K562 (cell line): Measurements from ENCODE around the gene STON2. TPM values are rescaled to one million over a fixed set of nuclear protein-coding genes. Genes with fewer than 3 reads are reported as not detected.
A peak's percentile ranks its signal among the peaks of the same experiment; 100 is the strongest.

Experiments used
- ATF6 ChIP-seq: sonication (generic); formaldehyde crosslinking; IDR thresholded peaks from 2 replicates; pipeline ENCODE4 v1.4.0; 2020; ENCODE audit warnings: mild to moderate bottlenecking, missing genetic modification reagents
- CBFA2T2 ChIP-seq: fragments of 450-650 bp; conservative IDR thresholded peaks from 2 replicates; pipeline ENCODE4 v1.6.1; 2017; ENCODE audit warnings: mild to moderate bottlenecking
- CC2D1A ChIP-seq: fragments of 450-650 bp; IDR thresholded peaks from 2 replicates; pipeline ENCODE4 v1.6.1; 2017; ENCODE audit warnings: mild to moderate bottlenecking
- CHD1 ChIP-seq: fragments of 200-600 bp; sonication (generic); IDR thresholded peaks from one replicate; pipeline ENCODE4 v1.6.1; 2012; ENCODE audit warnings: mild to moderate bottlenecking, moderate library complexity, low read length, inconsistent platforms
- CTCFL ChIP-seq: IDR thresholded peaks from 2 replicates; pipeline ENCODE4 v1.6.1; 2011; ENCODE audit warnings: borderline replicate concordance, low read depth, mild to moderate bottlenecking, moderate library complexity, low read length; ENCODE audit not compliant: insufficient read depth, poor library complexity, severe bottlenecking
- EP300 ChIP-seq: IDR thresholded peaks from 2 replicates; pipeline ENCODE4 v1.6.1; 2012; ENCODE audit warnings: low read length, improper control_type of control experiment
- FIP1L1 ChIP-seq: fragments of 200-400 bp; formaldehyde crosslinking; IDR thresholded peaks from 2 replicates; pipeline ENCODE4 v1.6.1; 2018; ENCODE audit warnings: mild to moderate bottlenecking, low read depth, low read length; ENCODE audit not compliant: poor library complexity, severe bottlenecking
- FOXA1 ChIP-seq: fragments of 450-650 bp; IDR thresholded peaks from 2 replicates; pipeline ENCODE4 v1.6.1; 2016; ENCODE audit warnings: mild to moderate bottlenecking, borderline replicate concordance
- FOXK2 ChIP-seq, 2 experiments: fragments of 450-650 bp; IDR thresholded peaks in 1 of 2; conservative IDR thresholded peaks in 1 of 2; 2 replicates each; pipeline ENCODE4 v1.6.1; 2016; ENCODE audit warnings: low read depth in 2 of 2, mild to moderate bottlenecking in 1 of 2
- GABPB1 ChIP-seq: sonication (generic); formaldehyde crosslinking; IDR thresholded peaks from 2 replicates; pipeline ENCODE4 v1.8.0; 2022; ENCODE audit warnings: mild to moderate bottlenecking, missing genetic modification reagents
- GATAD2B ChIP-seq: fragments of 450-650 bp; IDR thresholded peaks from 2 replicates; pipeline ENCODE4 v1.6.1; 2017; ENCODE audit warnings: mild to moderate bottlenecking, borderline replicate concordance
- HDAC2 ChIP-seq: fragments of 450-650 bp; IDR thresholded peaks from 2 replicates; pipeline ENCODE4 v1.6.1; 2016; ENCODE audit warnings: mild to moderate bottlenecking
- HIVEP1 ChIP-seq: fragments of 250-450 bp; sonication (Bioruptor Pico); IDR thresholded peaks from 2 replicates; pipeline ENCODE4 v1.4.0; 2020; ENCODE audit warnings: mild to moderate bottlenecking
- MAZ ChIP-seq, 2 experiments: fragments of 450-650 bp in 1 of 2; sonication (generic) in 1 of 2; formaldehyde crosslinking; IDR thresholded peaks in 1 of 2; conservative IDR thresholded peaks in 1 of 2; 2 replicates each; pipeline versions ENCODE4 v1.4.0 to v1.5.0; 2020; ENCODE audit warnings: mild to moderate bottlenecking in 1 of 2, missing genetic modification reagents in 1 of 2
- MTA2 ChIP-seq: fragments of 450-650 bp; IDR thresholded peaks from 2 replicates; pipeline ENCODE4 v1.6.1; 2016; ENCODE audit warnings: low read depth
- MTA3 ChIP-seq: fragments of 450-650 bp; formaldehyde crosslinking; IDR thresholded peaks from 2 replicates; pipeline ENCODE4 v1.6.1; 2017; ENCODE audit warnings: mild to moderate bottlenecking, borderline replicate concordance
- MYNN ChIP-seq, 2 experiments: sonication (generic); formaldehyde crosslinking in 1 of 2; IDR thresholded peaks; 2 replicates each; pipeline versions ENCODE4 v1.5.0 to v1.6.1; 2016 to 2020; ENCODE audit warnings: antibody characterized with exemption in 1 of 2, missing genetic modification reagents in 1 of 2
- PHB ChIP-seq: fragments of 250-450 bp; sonication (Bioruptor Pico); IDR thresholded peaks from 2 replicates; pipeline ENCODE4 v1.5.0; 2021
- PPARD ChIP-seq: fragments of 250-450 bp; sonication (Bioruptor Pico); IDR thresholded peaks from 2 replicates; pipeline ENCODE4 v1.8.0; 2022; ENCODE audit warnings: inconsistent platforms, mild to moderate bottlenecking, moderate library complexity
- RBM34 ChIP-seq: fragments of 200-400 bp; formaldehyde crosslinking; IDR thresholded peaks from 2 replicates; pipeline ENCODE4 v1.6.1; 2018; ENCODE audit warnings: low read length, borderline replicate concordance; ENCODE audit not compliant: insufficient read depth
- TAL1 ChIP-seq: fragments of 450-650 bp; IDR thresholded peaks from 2 replicates; pipeline ENCODE4 v1.6.1; 2016; ENCODE audit warnings: mild to moderate bottlenecking
- TARDBP ChIP-seq: fragments of 450-650 bp; IDR thresholded peaks from 2 replicates; pipeline ENCODE4 v1.6.1; 2016
- ZNF140 ChIP-seq: fragments of 250-450 bp; sonication (Bioruptor Pico); IDR thresholded peaks from 2 replicates; pipeline ENCODE4 v1.8.0; 2021; ENCODE audit warnings: moderate library complexity, mild to moderate bottlenecking, inconsistent platforms
- ZNF280A ChIP-seq: fragments of 450-650 bp; IDR thresholded peaks from 2 replicates; pipeline ENCODE4 v1.6.1; 2018; ENCODE audit warnings: mild to moderate bottlenecking, low read depth; ENCODE audit not compliant: partially characterized antibody
- ZNF77 ChIP-seq: fragments of 250-450 bp; sonication (Bioruptor Pico); IDR thresholded peaks from 2 replicates; pipeline ENCODE4 v1.5.0; 2020
- ZNF830 ChIP-seq: fragments of 250-450 bp; sonication (Bioruptor Pico); IDR thresholded peaks from 2 replicates; pipeline ENCODE4 v1.5.0; 2021; ENCODE audit warnings: mild to moderate bottlenecking
- ZSCAN29 ChIP-seq: fragments of 450-650 bp; IDR thresholded peaks from 2 replicates; pipeline ENCODE4 v1.6.1; 2017
- polyA plus RNA-seq, 8 experiments: library from polyadenylated mRNA; depleted of rRNA in 4 of 8; stranded (reverse) in 5 of 8; unstranded in 3 of 8; fragments of >200 nt; fragmentation: Nextera tagmentation in 2 of 8; fragmentation: Illumina TruSeq in 1 of 8; extraction: Ambion mirVana in 2 of 8; extraction: Trizol in 1 of 8; gene quantifications; 2 replicates each; pipeline versions ENCODE4 v1.2.1 to v1.2.3, GENCODE V29; 2011 to 2014; ENCODE audit warnings: inconsistent platforms in 1 of 8, missing spikeins in 1 of 8
- total RNA-seq, 7 experiments: library from RNA; depleted of rRNA in 6 of 7; stranded (reverse); fragments of >200 nt in 6 of 7; fragmentation: Illumina TruSeq in 2 of 7; extraction: Trizol in 2 of 7; gene quantifications; 2 replicates each; pipeline versions ENCODE4 v1.2.1 to v1.2.3, GENCODE V29; 2011 to 2021; ENCODE audit warnings: low replicate concordance in 1 of 7

Gene STON2
- total and polyA plus RNA-seq, 9 of the 15 experiments (the other 6 are each of a cell fraction or from before 2014, with no cell fraction given) = 7.8 to 99.3 (median 53.5) TPM

- TF ChIP-seq GABPB1 (CRISPR knock-in tag) = no peak
- TF ChIP-seq MTA3 = peak; percentile 50; the same call in 1 of the 2 replicates
- TF ChIP-seq PHB (CRISPR knock-in tag) = no peak
- TF ChIP-seq PPARD (CRISPR knock-in tag) = no peak
- no peak for TF ChIP-seq ZNF140 (CRISPR knock-in tag)
- TF ChIP-seq ZSCAN29 = no peak
- TF ChIP-seq CTCFL = no peak
- no peak for TF ChIP-seq FIP1L1
- peak; percentile 95 for TF ChIP-seq GATAD2B
- no peak for TF ChIP-seq FOXK2 (conservative IDR thresholded peaks at IDR 0.05 in 1 of 2, IDR thresholded peaks at IDR 0.05 in 1 of 2; ENCODE audit: low read depth in 2 of 2)
- peak; percentile 71 for TF ChIP-seq TAL1
- no peak for TF ChIP-seq RBM34
- peak; percentile 55; the same call in 1 of the 2 replicates for TF ChIP-seq HDAC2
- peak; percentile 85 for TF ChIP-seq EP300
- TF ChIP-seq ZNF830 (CRISPR knock-in tag) = no peak
- no peak for TF ChIP-seq TARDBP
- TF ChIP-seq ATF6 (CRISPR knock-in tag) = no peak
- peak; percentile 77 for TF ChIP-seq CBFA2T2
- TF ChIP-seq ZNF77 (CRISPR knock-in tag) = no peak
- TF ChIP-seq CHD1 = no peak
- TF ChIP-seq MTA2 = peak; percentile 60
- no peak for TF ChIP-seq CC2D1A
- peak; percentile 93 for TF ChIP-seq MYNN (IDR thresholded peaks at IDR 0.05)
- TF ChIP-seq MYNN (CRISPR knock-in tag; IDR thresholded peaks at IDR 0.05) = no peak
- TF ChIP-seq HIVEP1 (CRISPR knock-in tag) = no peak
- no peak for TF ChIP-seq ZNF280A
- no peak for TF ChIP-seq FOXA1
- peak in 1 of 2 experiments; percentile 69; a peak in 3 of 4 replicates for TF ChIP-seq MAZ (CRISPR knock-in tag; conservative IDR thresholded peaks at IDR 0.05 in 1 of 2, IDR thresholded peaks at IDR 0.05 in 1 of 2)
These were observed 34.1 kb upstream of the STON2 start (continued) for GRCh38 chr14:81434230-81434629.
